ENCODE data around the gene MGST3. TPM values are rescaled to one million over a fixed set of nuclear protein-coding genes. Genes with fewer than 3 reads are reported as not detected.
A peak's percentile ranks its signal among the peaks of the same experiment; 100 is the strongest.
"Not testable (repeated sequence)": the region's sequence is repeated elsewhere in the genome, so short reads cannot be mapped to it uniquely, and the experiment has no call there.

Gene MGST3
- total RNA-seq, 2 experiments from 2014 or later, result 49.1 to 52.1 TPM

- ChIA-PET CTCF (interaction anchor here (1.5 to 1.6 kb wide), 2 partner anchors 30 to 139 kb away, joined by 3 to 6 read pairs; partner anchors contain the start of gene TMCO1), POLR2A (interaction anchor here (0.7 to 1.3 kb wide), 5 partner anchors 16 to 199 kb away, joined by 3 to 6 read pairs (median 4); partner anchors contain the start of gene TMCO1)
- intact Hi-C loops (cut with DNase I, micrococcal nuclease), result loop anchor here (1.0 to 10.0 kb wide), 11 partner anchors 32 to 1885 kb away; partner anchors contain the start of genes TMCO1 (in 2 of the 2), CD247 (in 1 of the 2), POGK (in 1 of the 2) and POU2F1 (in 1 of the 2)
- no peaks in the 10 kb centered on the region for H3K36me3 Mint-ChIP-seq (ENCODE audit: low read depth)
- H3K9me3 Mint-ChIP-seq (ENCODE audit: low read depth), result no peaks in the 10 kb centered on the region
- ATAC-seq (no peak), DNase-seq (no peak)
- H3K4me1 Mint-ChIP-seq, result peaks cover 17% of the 10 kb centered on the region
- no peak overlapping the region for H3K4me3 Mint-ChIP-seq
- no peaks in the 10 kb centered on the region for H3K27me3 Mint-ChIP-seq
- H3K27ac Mint-ChIP-seq, result no peak overlapping the region
Observed at GRCh38 chr1:165629848-165630628, 996 bp upstream of the MGST3 start.

GRCh38 chr1:165631342-165632151 lies 513 bp downstream of the MGST3 start:
- ATAC-seq (peak; percentile 38), DNase-seq (peak; percentile 70)
- H3K27ac Mint-ChIP-seq, result no peak overlapping the region
- intact Hi-C loops (cut with DNase I, micrococcal nuclease), result loop anchor here (1.0 to 10.0 kb wide), 11 partner anchors 15 to 1883 kb away; partner anchors contain the start of genes ALDH9A1 (in 2 of the 2), CD247 (in 1 of the 2), POGK (in 1 of the 2) and POU2F1 (in 1 of the 2)
- ChIA-PET POLR2A (interaction anchor here (1.1 kb wide), 1 partner anchor 15 kb away, joined by 3 read pairs; no protein-coding TSS in a partner anchor), CTCF (interaction anchor here (0.6 to 1.5 kb wide), 5 partner anchors 23 to 197 kb away, joined by 3 to 6 read pairs (median 3); partner anchors contain the start of gene TMCO1)
- H3K4me1 Mint-ChIP-seq, result peaks cover 17% of the 10 kb centered on the region
- peaks cover 4% of the 10 kb centered on the region for H3K36me3 Mint-ChIP-seq (ENCODE audit: low read depth)
- no peaks in the 10 kb centered on the region for H3K27me3 Mint-ChIP-seq
- H3K4me3 Mint-ChIP-seq, result no peak overlapping the region
- H3K9me3 Mint-ChIP-seq (ENCODE audit: low read depth), result no peaks in the 10 kb centered on the region

GRCh38 chr1:165632152-165632469 lies 1.1 kb downstream of the MGST3 start:
- peaks cover 17% of the 10 kb centered on the region for H3K4me1 Mint-ChIP-seq
- DNase-seq (no peak), ATAC-seq (no peak)
- H3K36me3 Mint-ChIP-seq (ENCODE audit: low read depth), result peaks cover 9% of the 10 kb centered on the region
- POLR2A ChIA-PET, result no interaction called here
- CTCF ChIA-PET, result interaction anchor here (0.6 to 1.2 kb wide), 3 partner anchors 33 to 197 kb away, joined by 3 to 6 read pairs (median 3); no protein-coding TSS in a partner anchor
- H3K4me3 Mint-ChIP-seq, result no peak overlapping the region
- H3K27ac Mint-ChIP-seq, result no peak overlapping the region
- H3K9me3 Mint-ChIP-seq (ENCODE audit: low read depth), result no peaks in the 10 kb centered on the region
- no peaks in the 10 kb centered on the region for H3K27me3 Mint-ChIP-seq
- intact Hi-C loops (cut with DNase I, micrococcal nuclease), result loop anchor here (1.0 to 10.0 kb wide), 8 partner anchors 15 to 1883 kb away; partner anchors contain the start of genes CD247 (in 1 of the 2), POGK (in 1 of the 2), POU2F1 (in 1 of the 2) and TADA1 (in 1 of the 2)

- Mint-ChIP-seq H3K4me1 (peaks cover 19% of the 10 kb centered on the region), H3K4me3 (no peak overlapping the region), H3K27ac (no peak overlapping the region), H3K9me3 (ENCODE audit: low read depth) (no peaks in the 10 kb centered on the region), H3K27me3 (no peaks in the 10 kb centered on the region), H3K36me3 (ENCODE audit: low read depth) (peaks cover 9% of the 10 kb centered on the region)
- intact Hi-C loops (cut with DNase I, micrococcal nuclease), result loop anchor here (1.0 to 10.0 kb wide), 8 partner anchors 14 to 1882 kb away; partner anchors contain the start of genes CD247 (in 1 of the 2), POGK (in 1 of the 2), POU2F1 (in 1 of the 2) and TADA1 (in 1 of the 2)
- DNase-seq, result no peak
- ATAC-seq, result no peak
- ChIA-PET POLR2A (no interaction called here), CTCF (interaction anchor here (0.6 to 1.2 kb wide), 3 partner anchors 33 to 196 kb away, joined by 3 to 6 read pairs (median 3); no protein-coding TSS in a partner anchor)
Observed at GRCh38 chr1:165632491-165632890, 1.5 kb downstream of the MGST3 start.

- CTCF ChIA-PET, result interaction anchor here (0.6 kb wide), 1 partner anchor 240 kb away, joined by 3 read pairs; no protein-coding TSS in a partner anchor
- H3K27ac Mint-ChIP-seq, result no peak overlapping the region
- H3K4me1 Mint-ChIP-seq, result peaks cover 24% of the 10 kb centered on the region
- DNase-seq (peak; percentile 11), ATAC-seq (no peak)
- H3K9me3 Mint-ChIP-seq (ENCODE audit: low read depth), result no peaks in the 10 kb centered on the region
- intact Hi-C loops (cut with DNase I, micrococcal nuclease), result loop anchor here (2.0 to 10.0 kb wide), 7 partner anchors 13 to 1881 kb away; partner anchors contain the start of genes CD247 (in 1 of the 2), POGK (in 1 of the 2), POU2F1 (in 1 of the 2) and TADA1 (in 1 of the 2)
- POLR2A ChIA-PET, result interaction anchor here (0.5 to 1.3 kb wide), 3 partner anchors 12 to 195 kb away, joined by 3 to 10 read pairs (median 3); partner anchors contain the start of gene ALDH9A1
- H3K36me3 Mint-ChIP-seq (ENCODE audit: low read depth), result peaks cover 9% of the 10 kb centered on the region
- H3K4me3 Mint-ChIP-seq, result no peak overlapping the region
- no peaks in the 10 kb centered on the region for H3K27me3 Mint-ChIP-seq
Observed at GRCh38 chr1:165633614-165634013, 2.6 kb downstream of the MGST3 start.

GRCh38 chr1:165634154-165634921 lies 3.3 kb downstream of the MGST3 start:
- CTCF ChIA-PET, result no interaction called here
- POLR2A ChIA-PET, result interaction anchor here (0.5 to 1.3 kb wide), 2 partner anchors 63 to 195 kb away, joined by 3 read pairs; partner anchors contain the start of gene ALDH9A1
- H3K4me1 Mint-ChIP-seq, result peaks cover 24% of the 10 kb centered on the region

GRCh38 chr1:165635329-165635728 lies 4.3 kb downstream of the MGST3 start:
- no peaks in the 10 kb centered on the region for H3K27me3 Mint-ChIP-seq
- no peaks in the 10 kb centered on the region for H3K9me3 Mint-ChIP-seq (ENCODE audit: low read depth)
- ATAC-seq, result no peak
- H3K4me3 Mint-ChIP-seq, result no peak overlapping the region
- intact Hi-C loops (cut with DNase I, micrococcal nuclease), result loop anchor here in 1 of 2 experiments (10.0 kb wide), 1 partner anchor 1879 kb away; the partner anchor contains the start of gene CD247
- peaks cover 25% of the 10 kb centered on the region for H3K4me1 Mint-ChIP-seq
- POLR2A ChIA-PET, result no interaction called here
- H3K36me3 Mint-ChIP-seq (ENCODE audit: low read depth), result peaks cover 9% of the 10 kb centered on the region
- CTCF ChIA-PET, result no interaction called here
- DNase-seq, result no peak
- no peak overlapping the region for H3K27ac Mint-ChIP-seq

More at GRCh38 chr1:165634154-165634921, 3.3 kb downstream of the MGST3 start:
- Mint-ChIP-seq H3K27ac (no peak overlapping the region), H3K27me3 (no peaks in the 10 kb centered on the region), H3K36me3 (ENCODE audit: low read depth) (peaks cover 9% of the 10 kb centered on the region), H3K4me3 (no peak overlapping the region), H3K9me3 (ENCODE audit: low read depth) (no peaks in the 10 kb centered on the region)
- DNase-seq, result no peak
- no peak for ATAC-seq
- intact Hi-C loops (cut with DNase I, micrococcal nuclease), result loop anchor here (5.0 to 10.0 kb wide), 6 partner anchors 133 to 1880 kb away; partner anchors contain the start of genes CD247 (in 1 of the 2), POGK (in 1 of the 2), POU2F1 (in 1 of the 2) and TADA1 (in 1 of the 2)

- Mint-ChIP-seq H3K9me3 (ENCODE audit: low read depth) (no peaks in the 10 kb centered on the region), H3K4me1 (peaks cover 30% of the 10 kb centered on the region), H3K27me3 (no peaks in the 10 kb centered on the region), H3K36me3 (ENCODE audit: low read depth) (peaks cover 9% of the 10 kb centered on the region), H3K27ac (no peak overlapping the region), H3K4me3 (no peak overlapping the region)
- DNase-seq (no peak), ATAC-seq (no peak)
- CTCF ChIA-PET, result no interaction called here
- intact Hi-C loops (cut with DNase I, micrococcal nuclease), result loop anchor here in 1 of 2 experiments (10.0 kb wide), 1 partner anchor 1879 kb away; the partner anchor contains the start of gene CD247
- POLR2A ChIA-PET, result no interaction called here
Observed at GRCh38 chr1:165635823-165636222, 4.8 kb downstream of the MGST3 start.

GRCh38 chr1:165637427-165637826 lies 6.4 kb downstream of the MGST3 start:
- intact Hi-C loops (cut with DNase I, micrococcal nuclease), result loop anchor here in 1 of 2 experiments (10.0 kb wide), 1 partner anchor 1877 kb away; the partner anchor contains the start of gene CD247
- Mint-ChIP-seq H3K27ac (no peak overlapping the region), H3K4me3 (no peak overlapping the region), H3K27me3 (no peaks in the 10 kb centered on the region), H3K36me3 (ENCODE audit: low read depth) (peaks cover 9% of the 10 kb centered on the region), H3K4me1 (peaks cover 36% of the 10 kb centered on the region), H3K9me3 (ENCODE audit: low read depth) (no peaks in the 10 kb centered on the region)
- ATAC-seq, result no peak
- DNase-seq, result no peak
- CTCF ChIA-PET, result no interaction called here
- POLR2A ChIA-PET, result no interaction called here

GRCh38 chr1:165638211-165638610 lies 7.2 kb downstream of the MGST3 start:
- POLR2A ChIA-PET; H3K27ac Mint-ChIP-seq; H3K36me3 Mint-ChIP-seq (ENCODE audit: low read depth); CTCF ChIA-PET; H3K27me3 Mint-ChIP-seq; H3K9me3 Mint-ChIP-seq (ENCODE audit: low read depth); ATAC-seq; DNase-seq; H3K4me3 Mint-ChIP-seq: not testable (repeated sequence)
- intact Hi-C loops (cut with DNase I, micrococcal nuclease), result loop anchor here in 1 of 2 experiments (10.0 kb wide), 1 partner anchor 1877 kb away; the partner anchor contains the start of gene CD247
- peaks cover 36% of the 10 kb centered on the region for H3K4me1 Mint-ChIP-seq

Data from activated CD4-positive, alpha-beta T cell treated with anti-CD3 and anti-CD28 coated beads for 36 hours (primary cell).